Cardiac muscle cell (in vitro differentiated cells and primary cell): ENCODE data around the gene EIF2B4. TPM values are rescaled to one million over a fixed set of nuclear protein-coding genes. Genes with fewer than 3 reads are reported as not detected.

Source experiments
- DNase-seq, 2 donors: peaks; one replicate each; pipeline versions ENCODE4 v3.0.0 to v3.0.0-alpha.2; 2010 to 2017; ENCODE audit warnings: low read depth in 1 of 2, low spot score in 1 of 2
- H3K27ac ChIP-seq: fragments of 200-600 bp; sonication (generic); 2 replicates; pipeline ENCODE4 v1.5.1; 2016
- H3K27me3 ChIP-seq: fragments of 200-600 bp; sonication (generic); 2 replicates; pipeline ENCODE4 v1.6.0; 2016; ENCODE audit warnings: control low read depth
- H3K36me3 ChIP-seq: fragments of 200-600 bp; sonication (generic); 2 replicates; pipeline ENCODE4 v1.5.1; 2016; ENCODE audit warnings: control low read depth
- H3K4me1 ChIP-seq: fragments of 200-600 bp; sonication (generic); 2 replicates; pipeline ENCODE4 v1.8.1; 2017; ENCODE audit warnings: low read depth, mild to moderate bottlenecking, mixed run types
- H3K4me3 ChIP-seq: fragments of 200-600 bp; sonication (generic); 2 replicates; pipeline ENCODE4 v1.5.1; 2016; ENCODE audit warnings: mild to moderate bottlenecking
- H3K9me3 ChIP-seq: fragments of 200-600 bp; sonication (generic); 2 replicates; pipeline ENCODE4 v1.5.1; 2017; ENCODE audit warnings: low read depth, mild to moderate bottlenecking, control low read depth
- CTCF ChIP-seq: IDR thresholded peaks from 2 replicates; pipeline ENCODE4 v1.5.1; 2012; ENCODE audit warnings: low read depth, mild to moderate bottlenecking, low read length
- polyA plus RNA-seq: library from polyadenylated mRNA; unstranded; fragments of >200 nt; fragmentation: Nextera tagmentation; extraction: Ambion mirVana; gene quantifications from 2 replicates; pipeline ENCODE4 v1.2.1, GENCODE V29; 2016
- total RNA-seq: library from RNA; depleted of rRNA; stranded (reverse); fragments of >200 nt; gene quantifications from 2 replicates; pipeline ENCODE4 v1.2.3, GENCODE V29; 2016

The EIF2B4 gene
- total and polyA plus RNA-seq, 2 experiments from 2014 or later = 41.5 to 93.9 TPM

GRCh38 chr2:27381577-27382181 lies 11.5 kb upstream of the EIF2B4 start:
- no peak for TF ChIP-seq CTCF
- H3K27me3 ChIP-seq = no peaks in the 10 kb centered on the region
- H3K36me3 ChIP-seq = peaks cover 35% of the 10 kb centered on the region
- H3K27ac ChIP-seq = peak overlapping the region; percentile 96
- DNase-seq = no peak
- peaks cover 7% of the 10 kb centered on the region for H3K4me1 ChIP-seq
- H3K4me3 ChIP-seq = no peak overlapping the region
- no peaks in the 10 kb centered on the region for H3K9me3 ChIP-seq

- H3K9me3 ChIP-seq = no peaks in the 10 kb centered on the region
- H3K27me3 ChIP-seq = no peaks in the 10 kb centered on the region
- H3K36me3 ChIP-seq = peaks cover 42% of the 10 kb centered on the region
- peaks cover 7% of the 10 kb centered on the region for H3K4me1 ChIP-seq
- DNase-seq = peak; percentile 98
- TF ChIP-seq CTCF = no peak
- peak within 1 kb of the TSS; percentile 96 for H3K27ac ChIP-seq
- peak within 1 kb of the TSS; percentile 62 for H3K4me3 ChIP-seq
Measured at GRCh38 chr2:27380626-27381545, 10.7 kb upstream of the EIF2B4 start, which contains the start of gene ZNF513. ZNF513 (minus strand) TSS chr2:27380734; CDS start chr2:27380526, 208 bp downstream.

GRCh38 chr2:27379836-27380625 lies 9.9 kb upstream of the EIF2B4 start:
- H3K9me3 ChIP-seq = no peaks in the 10 kb centered on the region
- no peaks in the 10 kb centered on the region for H3K27me3 ChIP-seq
- peak in 1 of 2 donors; percentile 33 for DNase-seq
- peaks cover 43% of the 10 kb centered on the region for H3K36me3 ChIP-seq
- peak overlapping the region; percentile 62 for H3K4me3 ChIP-seq
- no peak for TF ChIP-seq CTCF
- H3K4me1 ChIP-seq = peaks cover 7% of the 10 kb centered on the region
- H3K27ac ChIP-seq = peak overlapping the region; percentile 96

GRCh38 chr2:27379383-27379835 lies 9.3 kb upstream of the EIF2B4 start:
- Histone ChIP-seq H3K27me3 (no peaks in the 10 kb centered on the region), H3K4me3 (peak overlapping the region; percentile 62), H3K36me3 (peaks cover 42% of the 10 kb centered on the region), H3K9me3 (no peaks in the 10 kb centered on the region), H3K4me1 (peaks cover 7% of the 10 kb centered on the region), H3K27ac (peak overlapping the region; percentile 96)
- TF ChIP-seq CTCF = no peak
- no peak for DNase-seq

GRCh38 chr2:27378809-27379290 lies 8.7 kb upstream of the EIF2B4 start:
- peaks cover 43% of the 10 kb centered on the region for H3K36me3 ChIP-seq
- TF ChIP-seq CTCF = no peak
- no peaks in the 10 kb centered on the region for H3K27me3 ChIP-seq
- H3K4me3 ChIP-seq = peak overlapping the region; percentile 62
- H3K27ac ChIP-seq = peak overlapping the region; percentile 96
- DNase-seq = no peak
- H3K9me3 ChIP-seq = no peaks in the 10 kb centered on the region
- H3K4me1 ChIP-seq = peaks cover 7% of the 10 kb centered on the region
